Neural progenitor cell (in vitro differentiated cells): Measurements from ENCODE around the gene DDX60. TPM values are rescaled to one million over a fixed set of nuclear protein-coding genes. Genes with fewer than 3 reads are reported as not detected.

ENCODE experiments used
- DNase-seq: peaks from one replicate; pipeline ENCODE4 v3.0.0-alpha.2; 2016; ENCODE audit warnings: low spot score
- H2AFZ ChIP-seq: fragments of 200-600 bp; sonication (generic); replicated peaks from 2 replicates; pipeline ENCODE4 v1.6.1; 2016; ENCODE audit warnings: antibody characterized with exemption
- H3F3A ChIP-seq: fragments of 200-600 bp; sonication (generic); 2 replicates; pipeline ENCODE4 v1.6.1; 2016; ENCODE audit warnings: antibody characterized with exemption, low read depth
- H3K27ac ChIP-seq: fragments of 200-600 bp; sonication (generic); 2 replicates; pipeline ENCODE4 v1.5.1; 2016; ENCODE audit warnings: mild to moderate bottlenecking
- H3K27me3 ChIP-seq: fragments of 200-600 bp; sonication (generic); 2 replicates; pipeline ENCODE4 v1.6.1; 2016; ENCODE audit warnings: mild to moderate bottlenecking, moderate library complexity
- H3K36me3 ChIP-seq: fragments of 200-600 bp; sonication (generic); 2 replicates; pipeline ENCODE4 v1.5.1; 2016
- H3K4me1 ChIP-seq: fragments of 200-600 bp; sonication (generic); 2 replicates; pipeline ENCODE4 v1.6.1; 2016; ENCODE audit warnings: mixed run types
- H3K4me2 ChIP-seq: fragments of 200-600 bp; sonication (generic); 2 replicates; pipeline ENCODE4 v1.6.1; 2016
- H3K4me3 ChIP-seq: fragments of 200-600 bp; sonication (generic); 2 replicates; pipeline ENCODE4 v1.5.1; 2016
- H3K79me2 ChIP-seq: fragments of 200-600 bp; sonication (generic); 2 replicates; pipeline ENCODE4 v1.6.1; 2016; ENCODE audit warnings: low read depth
- H3K9ac ChIP-seq: fragments of 200-600 bp; sonication (generic); 2 replicates; pipeline ENCODE4 v1.6.1; 2016
- H3K9me3 ChIP-seq: fragments of 200-600 bp; sonication (generic); 2 replicates; pipeline ENCODE4 v1.5.1; 2016; ENCODE audit warnings: low read depth
- H4K20me1 ChIP-seq: fragments of 200-600 bp; sonication (generic); 2 replicates; pipeline ENCODE4 v1.6.1; 2016; ENCODE audit warnings: low read depth
- H3K27ac Mint-ChIP-seq: 3 replicates; pipeline ENCODE4 v1.8.0; 2021; ENCODE audit warnings: mixed read lengths
- H3K27me3 Mint-ChIP-seq: 2 replicates; pipeline ENCODE4 v1.8.0; 2022; ENCODE audit warnings: low read depth, mild to moderate bottlenecking, inconsistent platforms, moderate library complexity, mixed read lengths; ENCODE audit not compliant: insufficient read depth
- H3K36me3 Mint-ChIP-seq: 3 replicates; pipeline ENCODE4 v1.8.0; 2021; ENCODE audit warnings: mixed read lengths
- H3K4me1 Mint-ChIP-seq: 3 replicates; pipeline ENCODE4 v1.8.0; 2021; ENCODE audit warnings: mixed read lengths
- H3K4me3 Mint-ChIP-seq: 3 replicates; pipeline ENCODE4 v1.8.0; 2021; ENCODE audit warnings: mild to moderate bottlenecking, moderate library complexity, mixed read lengths
- H3K9me3 Mint-ChIP-seq: 3 replicates; pipeline ENCODE4 v1.8.0; 2020; ENCODE audit warnings: mixed read lengths
- CTCF ChIP-seq: fragments of 200-600 bp; sonication (generic); IDR thresholded peaks from 2 replicates; pipeline ENCODE4 v1.5.1; 2017; ENCODE audit warnings: antibody characterized with exemption, mild to moderate bottlenecking
- EZH2 ChIP-seq: fragments of 200-600 bp; sonication (generic); IDR thresholded peaks from 2 replicates; pipeline ENCODE4 v1.6.1; 2017; ENCODE audit warnings: antibody characterized with exemption, mild to moderate bottlenecking, moderate library complexity
- EZH2phosphoT487 ChIP-seq: fragments of 200-600 bp; sonication (generic); IDR thresholded peaks from 2 replicates; pipeline ENCODE4 v1.6.1; 2017; ENCODE audit warnings: antibody characterized with exemption
- total RNA-seq: library from RNA; depleted of rRNA; stranded (reverse); fragments of >200 nt; gene quantifications from 2 replicates; pipeline ENCODE4 v1.2.3, GENCODE V29; 2015; ENCODE audit warnings: low replicate concordance

DDX60 gene
- total RNA-seq, 1 donor from 2014 or later: 7.8 TPM

- Histone ChIP-seq H3K4me1 (no peaks in the 10 kb centered on the region), H3K9me3 (no peaks in the 10 kb centered on the region), H2AFZ (no peak overlapping the region), H3K36me3 (no peaks in the 10 kb centered on the region), H3K4me3 (no peak overlapping the region), H4K20me1 (no peaks in the 10 kb centered on the region), H3K27ac (no peak overlapping the region), H3K79me2 (no peaks in the 10 kb centered on the region), H3F3A (no peaks in the 10 kb centered on the region), H3K4me2 (no peak overlapping the region), H3K27me3 (no peaks in the 10 kb centered on the region), H3K9ac (no peak overlapping the region)
- Mint-ChIP-seq H3K27me3 (no peaks in the 10 kb centered on the region), H3K9me3 (peaks cover 3% of the 10 kb centered on the region), H3K36me3 (no peaks in the 10 kb centered on the region), H3K27ac (no peak overlapping the region), H3K4me1 (no peaks in the 10 kb centered on the region), H3K4me3 (no peak overlapping the region)
- DNase-seq: no peak
- TF ChIP-seq CTCF: no peak
- no peak for TF ChIP-seq EZH2
- no peak for TF ChIP-seq EZH2phosphoT487
These were observed 42.9 kb upstream of the DDX60 start for GRCh38 chr4:168361365-168362024.

GRCh38 chr4:168360271-168360670 is 41.7 kb upstream of the DDX60 start:
- Mint-ChIP-seq H3K27me3 (no peaks in the 10 kb centered on the region), H3K27ac (no peak overlapping the region), H3K4me3 (no peak overlapping the region), H3K36me3 (no peaks in the 10 kb centered on the region), H3K9me3 (no peaks in the 10 kb centered on the region), H3K4me1 (no peaks in the 10 kb centered on the region)
- Histone ChIP-seq H3K27ac (no peak overlapping the region), H3K4me2 (no peak overlapping the region), H3K9me3 (no peaks in the 10 kb centered on the region), H3K9ac (no peak overlapping the region), H3K79me2 (no peaks in the 10 kb centered on the region), H3K36me3 (no peaks in the 10 kb centered on the region), H3K4me1 (no peaks in the 10 kb centered on the region), H3K27me3 (no peaks in the 10 kb centered on the region), H3K4me3 (no peak overlapping the region), H2AFZ (no peak overlapping the region), H3F3A (no peaks in the 10 kb centered on the region), H4K20me1 (no peaks in the 10 kb centered on the region)
- no peak for DNase-seq
- TF ChIP-seq EZH2: no peak
- no peak for TF ChIP-seq CTCF
- no peak for TF ChIP-seq EZH2phosphoT487

- Mint-ChIP-seq H3K27ac (no peak overlapping the region), H3K4me1 (no peaks in the 10 kb centered on the region), H3K4me3 (no peak overlapping the region), H3K27me3 (no peaks in the 10 kb centered on the region), H3K9me3 (no peaks in the 10 kb centered on the region), H3K36me3 (no peaks in the 10 kb centered on the region)
- H3K4me2 ChIP-seq: no peak overlapping the region
- no peaks in the 10 kb centered on the region for H3F3A ChIP-seq
- no peak overlapping the region for H2AFZ ChIP-seq
- TF ChIP-seq EZH2 (no peak), CTCF (no peak), EZH2phosphoT487 (no peak)
- no peaks in the 10 kb centered on the region for H3K4me1 ChIP-seq
- no peak overlapping the region for H3K4me3 ChIP-seq
- H3K27ac ChIP-seq: no peak overlapping the region
- H3K9ac ChIP-seq: no peak overlapping the region
- H3K9me3 ChIP-seq: no peaks in the 10 kb centered on the region
- no peaks in the 10 kb centered on the region for H3K79me2 ChIP-seq
- no peak for DNase-seq
- H3K27me3 ChIP-seq: no peaks in the 10 kb centered on the region
- H3K36me3 ChIP-seq: no peaks in the 10 kb centered on the region
- H4K20me1 ChIP-seq: no peaks in the 10 kb centered on the region
These were observed 39.4 kb upstream of the DDX60 start for GRCh38 chr4:168357941-168358340.
